ENCODE data around the gene ARR3.
"Not testable (repeated sequence)": the region's sequence is repeated elsewhere in the genome, so short reads cannot be mapped to it uniquely, and the experiment has no call there.

ARR3 gene

DNA sequence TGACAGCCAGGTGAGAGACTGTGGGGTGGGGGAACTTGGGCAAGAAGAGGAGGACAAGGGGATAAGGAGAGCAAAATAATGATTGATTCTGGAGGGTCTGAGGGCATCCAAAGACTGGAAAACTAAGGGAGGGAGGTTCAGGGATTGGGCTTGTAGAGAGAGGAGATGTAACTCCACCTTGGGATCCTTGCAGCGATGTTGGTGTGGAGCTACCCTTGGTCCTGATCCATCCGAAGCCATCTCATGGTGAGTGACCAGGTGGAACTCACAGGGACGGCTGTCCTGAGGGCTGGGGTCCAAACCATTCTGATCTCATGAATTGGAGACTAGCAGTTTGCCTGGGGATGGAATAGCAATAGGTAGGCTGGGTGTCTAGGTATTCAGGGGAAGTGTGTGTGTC is 12.4 kb downstream of the ARR3 start:
- DNase-seq (ENCODE audit: low spot score), result no peak

DNA sequence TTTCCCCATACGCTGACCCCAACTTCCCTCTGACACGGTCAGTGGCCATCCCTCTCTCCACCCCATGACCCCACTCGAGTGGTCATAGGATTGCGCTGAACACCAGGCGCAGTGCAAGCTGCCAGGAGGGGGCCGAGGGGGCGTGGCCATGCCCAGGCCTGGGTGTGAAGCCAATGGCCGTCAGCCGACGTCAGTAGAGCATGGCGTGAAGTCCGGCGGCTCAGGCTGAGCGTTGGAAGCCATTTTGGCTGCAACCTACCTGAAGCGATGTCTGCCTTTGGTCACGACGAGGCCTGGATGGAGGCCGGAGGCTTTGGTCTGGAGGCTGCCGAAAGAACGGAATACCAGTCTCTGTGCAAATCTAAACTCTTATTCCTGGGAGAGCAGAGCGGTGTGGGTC is 13.8 kb downstream of the ARR3 start, which contains the start of gene RAB41:
Gene RAB41 (plus strand): TSS at position 222 of the 400 bp plus-strand sequence. CDS start 46 bp downstream, at position 268.
- no peak for DNase-seq (ENCODE audit: low spot score)

DNA sequence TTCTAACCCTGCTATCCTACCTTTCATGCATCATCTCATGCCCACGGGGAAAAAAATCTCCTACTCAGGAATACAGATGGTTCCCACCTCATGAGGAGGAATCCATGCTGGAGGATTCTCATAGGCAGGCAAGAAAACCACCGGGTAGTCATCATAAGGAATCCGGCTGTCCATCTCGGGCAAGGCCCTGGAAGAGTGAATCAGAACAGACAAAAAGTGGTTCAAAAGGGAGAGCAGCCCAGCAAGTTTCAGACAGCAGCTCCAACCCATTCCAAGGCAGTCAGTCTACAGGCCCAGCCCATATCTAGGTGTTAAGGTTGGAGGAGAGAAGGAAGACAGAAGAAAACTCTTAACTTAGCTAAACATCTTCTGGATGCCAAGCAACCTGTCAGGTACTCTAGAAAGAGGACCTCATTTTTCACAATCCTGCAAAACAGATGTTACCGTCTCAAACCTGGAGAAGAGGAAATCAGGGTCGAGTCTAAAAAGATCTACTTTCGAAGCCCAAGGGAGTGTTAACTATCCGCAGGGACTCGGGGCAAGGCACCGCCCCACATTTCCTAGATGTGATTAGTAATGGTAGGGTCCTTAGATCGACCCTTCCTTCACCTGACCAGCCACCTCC is 21.1 kb downstream of the ARR3 start:
- DNase-seq (ENCODE audit: low spot score), result peak; percentile 25

DNA sequence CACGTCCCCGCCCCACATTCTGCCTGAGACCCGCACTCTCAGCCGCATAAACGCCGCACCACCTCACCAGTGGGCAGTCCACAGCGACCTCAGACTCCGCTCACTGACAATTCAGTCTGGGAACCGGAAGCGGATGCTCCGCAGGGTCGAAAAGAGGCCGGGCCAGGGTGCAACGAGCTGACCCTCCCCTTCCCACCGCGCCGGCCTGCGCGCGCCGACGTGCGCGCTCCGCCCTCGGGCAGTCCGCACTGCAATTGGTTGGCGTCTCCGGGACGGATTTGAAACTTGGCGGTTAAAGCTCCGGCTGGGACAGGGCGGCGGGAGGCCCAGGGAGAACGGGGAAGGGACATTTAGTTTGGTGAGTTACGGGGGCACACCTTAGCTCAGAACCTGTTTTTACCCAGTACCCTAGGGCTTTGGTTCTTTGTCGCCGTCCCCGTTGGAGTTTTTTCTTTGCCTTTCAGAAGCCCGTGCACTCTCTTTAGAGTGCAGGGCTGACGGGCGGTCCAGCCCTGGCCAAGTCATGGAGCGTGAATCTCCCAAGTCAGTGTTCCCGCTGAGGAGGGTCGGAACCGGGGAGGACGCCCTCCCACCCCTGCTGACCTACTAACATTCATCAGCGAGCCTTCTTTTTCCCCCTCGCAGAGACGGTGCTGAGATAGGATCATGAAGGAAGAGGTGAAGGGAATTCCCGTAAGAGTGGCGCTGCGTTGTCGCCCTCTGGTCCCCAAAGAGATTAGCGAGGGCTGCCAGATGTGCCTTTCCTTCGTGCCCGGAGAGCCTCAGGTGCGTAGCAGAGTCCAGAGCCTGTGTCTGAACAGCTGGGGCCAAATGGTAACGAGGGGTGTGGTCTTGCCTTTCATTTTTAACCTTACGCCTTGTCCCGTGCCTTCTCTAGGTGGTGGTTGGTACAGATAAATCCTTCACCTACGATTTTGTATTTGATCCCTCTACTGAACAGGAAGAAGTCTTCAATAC is 21.9 kb downstream of the ARR3 start, which contains the start of the genes KIF4A and PDZD11:
Gene KIF4A (plus strand): TSS at position 312 of the 978 bp plus-strand sequence. CDS start 355 bp downstream, at position 667.
Gene PDZD11 (minus strand): TSS at position 135 of the 978 bp plus-strand sequence. CDS start 586 bp downstream, outside the sequence.
- peak; percentile 95 for DNase-seq (ENCODE audit: low spot score)

DNA sequence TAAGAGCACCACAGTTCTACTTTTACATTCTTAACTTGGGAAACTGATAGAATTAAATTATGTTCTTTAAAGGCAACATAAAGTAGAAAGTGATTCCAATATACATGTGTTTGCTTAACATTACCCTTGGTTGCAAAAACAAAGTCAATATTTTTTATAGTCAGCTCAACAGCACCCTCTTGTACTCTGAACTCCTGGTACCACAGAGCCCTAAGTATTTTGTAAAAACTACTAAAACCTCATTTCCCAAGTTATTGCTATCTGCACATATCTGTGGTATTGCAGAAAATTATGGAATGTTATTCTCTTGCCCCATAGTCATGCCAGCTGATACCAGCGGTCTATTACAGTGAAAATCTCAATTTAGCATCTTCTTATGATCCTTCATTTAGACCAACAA is 24.7 kb downstream of the ARR3 start:
- DNase-seq (ENCODE audit: low spot score), result peak; percentile 23

DNA sequence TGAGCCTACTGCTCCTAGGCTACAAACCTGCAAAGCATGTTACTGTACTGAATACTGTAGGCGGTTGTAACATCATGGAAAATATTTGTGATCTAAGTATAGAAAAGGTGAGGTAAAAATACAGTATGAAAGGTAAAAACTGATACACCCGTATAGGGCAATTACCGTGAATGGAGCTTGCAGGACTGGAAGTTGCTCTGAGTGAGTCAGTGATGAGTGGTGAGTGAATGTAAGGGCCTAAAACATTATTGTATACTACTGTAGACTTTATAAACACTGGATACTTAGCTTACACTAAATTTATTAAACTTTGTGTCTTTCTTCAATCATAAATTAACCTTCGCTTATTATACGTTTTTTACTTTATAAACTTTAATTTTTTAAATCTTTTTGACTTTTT is 25.5 kb downstream of the ARR3 start:
- no peak for DNase-seq (ENCODE audit: low spot score)

DNA sequence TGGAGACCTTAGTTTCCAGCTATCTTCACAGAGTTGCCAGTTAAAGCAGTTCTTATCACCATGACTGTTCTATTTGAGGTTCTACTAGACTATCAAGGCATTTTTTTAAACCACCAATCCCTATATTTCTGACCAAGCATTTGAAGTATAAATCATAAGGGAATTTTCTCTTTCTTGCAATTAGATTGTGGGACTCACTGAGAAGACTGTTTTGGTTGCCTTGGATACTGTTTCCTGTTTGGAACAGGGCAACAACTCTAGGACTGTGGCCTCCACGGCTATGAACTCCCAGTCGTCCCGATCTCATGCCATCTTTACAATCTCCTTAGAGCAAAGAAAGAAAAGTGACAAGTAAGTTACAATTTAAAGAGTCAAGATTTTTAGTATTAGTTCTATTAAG is 33.6 kb downstream of the ARR3 start:
- no peak for DNase-seq (ENCODE audit: low spot score)

DNA sequence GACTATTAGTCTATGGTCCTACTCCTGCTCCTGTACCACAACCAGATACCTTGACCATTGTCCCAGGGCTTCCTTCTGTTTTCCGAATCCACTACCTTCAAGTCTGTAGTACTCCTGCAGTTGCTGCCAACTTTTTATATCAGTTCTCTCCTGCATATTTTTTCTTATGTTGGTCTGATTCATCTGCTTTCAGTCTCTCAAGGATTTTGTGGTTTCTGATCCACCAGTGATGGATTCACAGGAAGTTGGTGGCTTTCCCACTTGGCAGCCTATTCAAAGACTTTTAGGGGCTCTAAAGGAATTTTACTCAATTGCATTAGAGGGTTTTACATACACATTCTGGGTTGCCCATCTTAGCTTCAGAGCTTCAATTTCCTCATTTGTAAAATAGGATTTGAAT is 45.4 kb downstream of the ARR3 start:
- no peak for DNase-seq (ENCODE audit: low spot score)

DNA sequence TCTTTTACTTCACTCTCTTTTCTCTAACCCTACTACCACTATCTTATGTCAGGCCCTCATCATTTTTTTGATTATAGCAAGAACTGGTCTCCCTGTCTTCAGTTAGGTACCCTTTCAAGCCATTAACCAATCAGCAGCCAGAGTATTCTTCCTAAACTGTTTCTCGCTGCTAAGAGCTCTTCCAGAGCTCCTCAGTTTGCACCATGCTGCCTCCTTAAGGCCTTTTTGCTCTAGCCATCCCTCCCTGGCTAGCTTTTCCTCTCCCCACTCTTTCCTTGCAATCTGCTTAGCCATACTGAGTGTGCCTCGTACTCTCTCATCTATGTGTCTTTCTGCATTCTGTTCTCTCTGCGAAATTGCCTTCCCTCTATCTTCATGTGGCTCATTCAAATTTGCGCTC is 54.6 kb downstream of the ARR3 start:
- DNase-seq (ENCODE audit: low spot score), result no peak

DNA sequence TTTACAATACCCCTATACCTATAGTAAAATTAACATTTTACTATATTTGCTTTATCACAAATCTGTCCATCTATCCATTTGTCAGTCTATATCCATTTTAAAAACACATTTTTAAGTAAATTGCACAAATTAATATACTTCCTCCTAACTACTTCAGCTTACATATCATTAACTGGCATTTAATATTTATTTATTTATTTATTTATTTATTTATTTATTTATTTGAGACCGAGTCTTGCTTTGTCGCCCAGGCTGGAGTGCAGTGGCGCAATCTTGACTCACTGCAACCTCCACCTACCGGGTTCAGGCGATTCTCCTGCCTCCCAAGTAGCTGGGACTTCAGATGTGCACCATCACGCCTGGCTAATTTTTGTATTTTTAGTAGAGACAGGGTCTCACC is 55.5 kb downstream of the ARR3 start:
- not testable (repeated sequence) for DNase-seq (ENCODE audit: low spot score)

DNA sequence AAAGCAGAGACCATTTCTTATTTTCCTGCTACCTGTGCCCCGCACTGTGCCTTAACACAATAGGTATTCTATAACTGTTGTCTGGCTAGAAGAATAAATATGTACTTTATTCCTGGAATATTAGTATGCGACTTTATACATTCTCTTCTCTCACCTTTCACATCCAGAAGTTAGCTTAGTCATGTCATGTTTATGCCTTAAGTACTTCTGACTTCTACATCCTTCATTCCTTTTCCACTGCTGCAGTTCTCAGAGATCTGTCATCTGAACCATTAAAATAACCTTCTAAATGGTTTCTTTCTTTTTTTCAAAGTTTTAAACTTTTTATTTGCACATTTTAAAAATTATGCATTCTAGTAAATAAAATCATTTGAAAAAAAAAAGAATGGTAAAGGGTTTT is 56.2 kb downstream of the ARR3 start:
- DNase-seq (ENCODE audit: low spot score), result no peak

DNA sequence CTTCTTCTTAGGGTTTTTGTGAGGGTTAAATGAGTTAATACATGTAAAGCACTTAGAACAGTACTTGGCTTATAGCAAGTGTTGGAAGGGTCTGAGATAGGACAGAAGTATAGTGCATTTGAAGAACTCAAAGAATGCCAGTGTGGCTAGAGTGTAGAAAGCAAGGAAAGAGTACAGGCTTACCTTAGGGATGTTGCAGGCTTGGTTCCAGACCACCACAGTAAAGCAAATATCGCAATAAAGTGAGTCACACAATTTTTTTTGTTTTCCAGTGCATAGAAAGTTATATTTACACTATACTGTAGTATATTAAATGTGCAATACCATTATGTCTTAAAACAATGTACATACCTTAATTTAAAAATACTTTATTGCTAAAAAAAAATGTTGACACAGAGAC is 63.0 kb downstream of the ARR3 start:
- no peak for DNase-seq (ENCODE audit: low spot score)
